ENCODE data around the gene DUS3L. TPM values are rescaled to one million over a fixed set of nuclear protein-coding genes. Genes with fewer than 3 reads are reported as not detected.

DUS3L gene
- 10 to 100 TPM; 30.6 to 46.1 (median 37.1) TPM for total RNA-seq

GRCh38 chr19:5790559-5791520 lies at the start of gene DUS3L:
TSS of gene DUS3L (minus strand) at chr19:5791163. CDS start at chr19:5791141, 22 bp downstream.
- DNase-seq = peak; percentile 93 to 96
- H3K4me3 ChIP-seq = peak within 1 kb of the TSS; percentile 90 to 91
- TF ChIP-seq CTCF (IDR thresholded peaks at IDR 0.05) (peak in 1 of 4 experiments; percentile 15), POLR2A (IDR thresholded peaks at IDR 0.05) (peak; percentile 15 to 68)
- H3K36me3 ChIP-seq = no peaks in the 10 kb centered on the region
- H3K4me1 ChIP-seq = no peaks in the 10 kb centered on the region
- no peaks in the 10 kb centered on the region for H3K27me3 ChIP-seq
- H3K27ac ChIP-seq = peak within 1 kb of the TSS; percentile 92 to 98
- intact Hi-C loops (cut with DNase I; ENCODE audit: low total_unique reads) = no loop called here
- H3K9me3 ChIP-seq = no peaks in the 10 kb centered on the region

DNA sequence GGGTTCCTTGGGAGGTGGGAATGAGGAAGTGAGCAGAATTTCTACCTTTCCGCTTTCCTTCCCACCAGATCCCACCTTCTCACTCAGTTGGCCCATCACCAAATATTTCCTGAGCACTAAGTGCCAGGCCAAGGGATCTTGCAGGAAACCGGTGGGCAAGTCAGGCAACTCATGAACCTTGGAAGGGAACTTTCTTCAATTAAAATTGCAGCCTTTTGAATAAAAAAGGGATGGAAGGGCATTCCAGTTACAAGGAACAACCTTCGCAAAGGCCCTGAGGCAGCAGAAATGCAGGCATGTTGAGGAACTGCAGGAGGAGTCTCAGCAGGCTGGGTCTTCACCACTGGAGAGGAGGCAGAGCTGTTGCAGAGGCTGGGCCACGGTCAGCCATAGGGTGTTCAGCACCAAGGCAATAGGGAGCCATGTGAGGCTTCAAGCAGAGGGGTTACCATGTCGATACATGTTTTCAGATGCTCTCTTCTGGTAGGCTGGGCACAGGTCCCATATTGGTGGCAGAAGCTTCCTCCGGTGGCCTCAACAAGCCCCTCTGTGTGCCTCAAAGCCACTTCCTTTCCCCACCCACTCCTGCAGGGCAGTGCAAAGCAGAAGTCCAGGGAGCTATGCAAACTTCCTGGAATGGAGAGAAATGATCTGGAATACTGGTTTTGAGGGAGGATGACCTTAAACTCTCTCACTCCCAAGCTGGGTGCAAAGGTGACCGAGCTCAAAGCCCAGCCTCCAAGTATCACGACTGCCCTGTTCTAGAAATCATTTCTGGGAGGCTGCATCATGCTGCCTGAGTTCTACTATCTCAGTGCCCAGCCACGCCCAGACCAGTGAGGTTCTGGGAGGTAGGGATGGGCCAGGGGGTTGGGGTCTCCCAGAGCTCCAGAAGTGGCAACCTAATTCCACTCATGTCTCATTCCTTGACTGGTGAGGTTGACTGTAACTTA lies 48.4 kb upstream of the DUS3L start, which contains the start of gene FUT6:
Gene FUT6 (minus strand): TSS at position 638 of the 953 bp plus-strand sequence. CDS start 7,135 bp downstream, outside the sequence.
- intact Hi-C loops (cut with DNase I; ENCODE audit: low total_unique reads) = no loop called here
- Histone ChIP-seq H3K4me1 (no peaks in the 10 kb centered on the region), H3K36me3 (no peaks in the 10 kb centered on the region), H3K27me3 (no peaks in the 10 kb centered on the region), H3K27ac (no peak within 1 kb of the TSS), H3K9me3 (no peaks in the 10 kb centered on the region), H3K4me3 (no peak within 1 kb of the TSS)
- TF ChIP-seq CTCF (IDR thresholded peaks at IDR 0.05) (no peak), POLR2A (IDR thresholded peaks at IDR 0.05) (no peak)
- DNase-seq = no peak

DNA sequence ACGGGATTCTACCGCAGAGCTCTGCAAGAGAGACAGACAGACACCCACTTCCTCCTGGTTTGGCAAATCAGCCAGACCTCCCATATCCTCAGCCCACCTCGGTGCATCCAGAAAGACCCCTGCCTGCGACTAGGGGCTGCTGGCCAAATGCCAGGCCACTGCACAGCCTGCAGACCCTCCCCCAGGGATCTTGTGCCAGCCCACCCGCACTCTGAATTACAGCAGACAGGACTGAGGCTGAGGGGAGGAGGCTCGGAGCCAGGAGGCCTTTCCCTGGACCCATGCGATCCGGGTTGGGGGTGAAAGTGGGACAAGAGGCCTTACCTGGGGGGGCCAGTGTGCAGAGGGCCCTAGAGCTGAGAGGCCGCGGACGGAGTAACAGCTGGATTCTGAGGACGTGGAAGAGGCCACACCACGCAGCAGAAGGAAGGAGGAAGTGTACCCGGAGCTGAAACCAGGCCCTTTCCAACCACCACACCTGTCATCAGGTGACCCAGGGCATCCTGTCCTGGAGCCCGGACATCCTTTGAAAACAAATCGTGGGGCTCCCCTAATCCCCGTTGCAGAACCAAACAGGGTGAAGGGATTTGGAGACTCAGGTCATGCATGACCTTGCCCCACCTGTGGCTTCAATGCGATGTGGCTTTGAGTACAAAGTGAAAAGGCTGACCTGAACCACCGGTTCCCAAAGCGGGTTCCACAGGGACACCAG lies 47.5 kb upstream of the DUS3L start:
- intact Hi-C loops (cut with DNase I; ENCODE audit: low total_unique reads) = no loop called here
- TF ChIP-seq POLR2A (IDR thresholded peaks at IDR 0.05) (no peak), CTCF (IDR thresholded peaks at IDR 0.05) (no peak)
- no peak for DNase-seq
- Histone ChIP-seq H3K9me3 (no peaks in the 10 kb centered on the region), H3K36me3 (no peaks in the 10 kb centered on the region), H3K27me3 (no peaks in the 10 kb centered on the region), H3K4me1 (no peaks in the 10 kb centered on the region), H3K27ac (no peak overlapping the region), H3K4me3 (no peak overlapping the region)

- Histone ChIP-seq H3K27me3 (no peaks in the 10 kb centered on the region), H3K9me3 (no peaks in the 10 kb centered on the region), H3K4me3 (no peak overlapping the region), H3K4me1 (no peaks in the 10 kb centered on the region), H3K36me3 (no peaks in the 10 kb centered on the region), H3K27ac (no peak overlapping the region)
- intact Hi-C loops (cut with DNase I; ENCODE audit: low total_unique reads) = no loop called here
- DNase-seq = no peak
- TF ChIP-seq CTCF (IDR thresholded peaks at IDR 0.05) = no peak
- TF ChIP-seq POLR2A (IDR thresholded peaks at IDR 0.05) = no peak
Measured at GRCh38 chr19:5837761-5838352, 46.9 kb upstream of the DUS3L start.
